Activated CD8-positive, alpha-beta memory T cell treated with anti-CD3 and anti-CD28 coated beads, Interleukin-2, amount 50 U/mL, for 1 hour (primary cell): ENCODE measurements around the gene AKIRIN2.
"Not testable (repeated sequence)": the region's sequence is repeated elsewhere in the genome, so short reads cannot be mapped to it uniquely, and the experiment has no call there.

Experiments used
- DNase-seq: peaks from one replicate; pipeline ENCODE4 v3.0.0-alpha.2; 2020; ENCODE audit errors: extremely low read depth

The AKIRIN2 gene

GRCh38 chr6:87687893-87688292 lies 14.1 kb downstream of the AKIRIN2 start:
- not testable (repeated sequence) for DNase-seq

- no peak for DNase-seq
Observed at GRCh38 chr6:87687296-87687695, 14.7 kb downstream of the AKIRIN2 start.

- not testable (repeated sequence) for DNase-seq
Observed at GRCh38 chr6:87686636-87687205, 15.3 kb downstream of the AKIRIN2 start.

GRCh38 chr6:87684895-87685654 lies 17.0 kb downstream of the AKIRIN2 start:
- DNase-seq = no peak

- DNase-seq = no peak
Observed at GRCh38 chr6:87683890-87684289, 18.1 kb downstream of the AKIRIN2 start.

- no peak for DNase-seq
Observed at GRCh38 chr6:87682310-87682709, 19.7 kb downstream of the AKIRIN2 start.

GRCh38 chr6:87675004-87675681 lies 26.9 kb downstream of the AKIRIN2 start:
- no peak for DNase-seq

GRCh38 chr6:87674290-87674689 lies 27.7 kb downstream of the AKIRIN2 start:
- no peak for DNase-seq

- no peak for DNase-seq
Observed at GRCh38 chr6:87673237-87673636, 28.8 kb downstream of the AKIRIN2 start.

- DNase-seq = no peak
Observed at GRCh38 chr6:87672641-87673040, 29.4 kb downstream of the AKIRIN2 start.

GRCh38 chr6:87671555-87672029 lies 30.4 kb downstream of the AKIRIN2 start:
- no peak for DNase-seq

GRCh38 chr6:87670707-87671106 lies 31.3 kb downstream of the AKIRIN2 start:
- DNase-seq = no peak

- DNase-seq = no peak
Observed at GRCh38 chr6:87669051-87669450, 33.0 kb downstream of the AKIRIN2 start.

GRCh38 chr6:87668013-87668412 lies 34.0 kb downstream of the AKIRIN2 start:
- no peak for DNase-seq

- DNase-seq = no peak
Observed at GRCh38 chr6:87667032-87667431, 35.0 kb downstream of the AKIRIN2 start.

- no peak for DNase-seq
Observed at GRCh38 chr6:87664921-87665485, 37.0 kb downstream of the AKIRIN2 start.

- DNase-seq = no peak
Observed at GRCh38 chr6:87663434-87663833, 38.6 kb downstream of the AKIRIN2 start.

- DNase-seq = no peak
Observed at GRCh38 chr6:87661503-87661902, 40.5 kb downstream of the AKIRIN2 start.

GRCh38 chr6:87661016-87661415 lies 41.0 kb downstream of the AKIRIN2 start:
- no peak for DNase-seq

GRCh38 chr6:87660226-87660911 lies 41.7 kb downstream of the AKIRIN2 start:
- DNase-seq = no peak

GRCh38 chr6:87658516-87658915 lies 43.5 kb downstream of the AKIRIN2 start:
- no peak for DNase-seq

- no peak for DNase-seq
Observed at GRCh38 chr6:87656857-87657256, 45.2 kb downstream of the AKIRIN2 start.
